Umbilical cord (tissue), 2 donors: Measurements from ENCODE around the gene BMPER. TPM values are rescaled to one million over a fixed set of nuclear protein-coding genes. Genes with fewer than 3 reads are reported as not detected.

ENCODE experiments used
- DNase-seq: peaks from one replicate; pipeline ENCODE4 v3.0.0-alpha.2; 2015; ENCODE audit warnings: low spot score
- total RNA-seq: library from RNA; depleted of rRNA; stranded (reverse); fragments of >200 nt; gene quantifications from one replicate; pipeline ENCODE4 v1.2.3, GENCODE V29; 2014; ENCODE audit warnings: low replicate concordance; ENCODE audit not compliant: insufficient read depth

Gene BMPER
- total RNA-seq, 1 donor from 2014 or later = 83.3 TPM

GRCh38 chr7:34091321-34091917 is 186.1 kb downstream of the BMPER start:
- no peak for DNase-seq

GRCh38 chr7:34093276-34093675 is 187.9 kb downstream of the BMPER start:
- DNase-seq = no peak

- peak; percentile 83 for DNase-seq
Observed at GRCh38 chr7:34096198-34096651, 190.9 kb downstream of the BMPER start.

- DNase-seq = no peak
Observed at GRCh38 chr7:34096777-34097176, 191.4 kb downstream of the BMPER start.

GRCh38 chr7:34100661-34101060 is 195.3 kb downstream of the BMPER start:
- no peak for DNase-seq

GRCh38 chr7:34104115-34104514 is 198.8 kb downstream of the BMPER start:
- DNase-seq = no peak

- no peak for DNase-seq
Observed at GRCh38 chr7:34104992-34105391, 199.7 kb downstream of the BMPER start.

GRCh38 chr7:34107276-34107675 is 201.9 kb downstream of the BMPER start:
- no peak for DNase-seq

- DNase-seq = no peak
Observed at GRCh38 chr7:34108165-34108564, 202.8 kb downstream of the BMPER start.

GRCh38 chr7:34109936-34110780 is 204.8 kb downstream of the BMPER start:
- DNase-seq = peak; percentile 38

GRCh38 chr7:34111031-34111430 is 205.7 kb downstream of the BMPER start:
- no peak for DNase-seq

GRCh38 chr7:34115503-34115902 is 210.2 kb downstream of the BMPER start:
- DNase-seq = no peak

- no peak for DNase-seq
Observed at GRCh38 chr7:34117573-34117972, 212.2 kb downstream of the BMPER start.

GRCh38 chr7:34121366-34121765 is 216.0 kb downstream of the BMPER start:
- no peak for DNase-seq

- no peak for DNase-seq
Observed at GRCh38 chr7:34123316-34123715, 218.0 kb downstream of the BMPER start.

GRCh38 chr7:34124765-34125164 is 219.4 kb downstream of the BMPER start:
- no peak for DNase-seq

GRCh38 chr7:34128762-34129161 is 223.4 kb downstream of the BMPER start:
- DNase-seq = peak; percentile 89

- DNase-seq = peak; percentile 47
Observed at GRCh38 chr7:34130558-34131295, 225.4 kb downstream of the BMPER start.

- peak; percentile 80 for DNase-seq
Observed at GRCh38 chr7:34131371-34131770, 226.0 kb downstream of the BMPER start.

- peak; percentile 74 for DNase-seq
Observed at GRCh38 chr7:34133356-34133982, 228.1 kb downstream of the BMPER start.

- peak; percentile 85 for DNase-seq
Observed at GRCh38 chr7:34133983-34134782, 228.8 kb downstream of the BMPER start.
